K562 (cell line): ENCODE results near the gene CCSER1. TPM values are rescaled to one million over a fixed set of nuclear protein-coding genes. Genes with fewer than 3 reads are reported as not detected.

ENCODE experiments used
- ATAC-seq: fragments of 200-7000 bp; cut with Tn5 transposase; 3 replicates; pipeline ENCODE4 v1.9.1; 2020; ENCODE audit warnings: moderate library complexity
- BruUV-seq: library from RNA; stranded (reverse); fragments of 400-500 nt; replicated peaks from 2 replicates; lab custom pipeline; 2021; lab: Mats Ljungman, UMichigan
- CTCF ChIA-PET: fragments of 300-600 bp; formaldehyde crosslinking; extraction: SDS; loops from one replicate; lab custom pipeline; 2021; ENCODE audit warnings: low intra/inter-chr PET ratio; lab: Yijun Ruan, JAX
- POLR2A ChIA-PET: fragments of 300-600, 350-650 bp; sonication (Branson Sonifier 250); formaldehyde crosslinking; extraction: SDS; loops from one replicate; lab custom pipeline; 2021; ENCODE audit warnings: antibody characterized with exemption, inconsistent platforms; lab: Yijun Ruan, JAX
- DNase-seq, 4 experiments: peaks; one replicate each; pipeline versions ENCODE4 v3.0.0 to v3.0.0-alpha.2; 2011 to 2018; ENCODE audit warnings: low spot score in 3 of 4, mixed read lengths in 3 of 4; ENCODE audit errors: extremely low read depth in 1 of 4
- FAIRE-seq: peaks from 2 replicates; lab custom pipeline; 2011; peaks lifted over from hg19 to GRCh38; lab: Jason Lieb, UNC
- H2AFZ ChIP-seq: 2 replicates; pipeline ENCODE4 v1.6.0; 2011; ENCODE audit warnings: low read depth, low read length, control low read depth, inconsistent platforms
- H3K27ac ChIP-seq: fragments of 200-600 bp; 3 replicates; pipeline ENCODE4 v1.8.0; 2011; ENCODE audit warnings: low read depth, mild to moderate bottlenecking, control low read depth, inconsistent platforms, low read length, moderate library complexity, mixed read lengths; ENCODE audit errors: extremely low read depth
- H3K27me3 ChIP-seq, 2 experiments: fragments of 300-600 bp in 1 of 2; 2 replicates in 1 of 2; 3 replicates in 1 of 2; pipeline versions ENCODE4 v1.6.0 to v1.8.0; 2011; ENCODE audit warnings: inconsistent platforms in 2 of 2, low read length in 2 of 2, mild to moderate bottlenecking in 1 of 2, mixed read lengths in 1 of 2, moderate library complexity in 1 of 2; ENCODE audit not compliant: control insufficient read depth in 2 of 2, insufficient read depth in 2 of 2
- H3K36me3 ChIP-seq: fragments of 300-600 bp; 3 replicates; pipeline ENCODE4 v1.8.0; 2011; ENCODE audit warnings: mild to moderate bottlenecking, low read length, inconsistent platforms; ENCODE audit not compliant: control insufficient read depth, insufficient read depth
- H3K4me1 ChIP-seq, 2 experiments: fragments of 200-600 bp in 1 of 2; replicated peaks in 1 of 2; 2 replicates in 1 of 2; 3 replicates in 1 of 2; pipeline versions ENCODE4 v1.5.1 to v1.8.0; 2011; ENCODE audit warnings: inconsistent platforms in 2 of 2, low read length in 2 of 2, mild to moderate bottlenecking in 1 of 2, mixed read lengths in 1 of 2, moderate library complexity in 1 of 2; ENCODE audit not compliant: control insufficient read depth in 2 of 2, insufficient read depth in 2 of 2
- H3K4me2 ChIP-seq: 2 replicates; pipeline ENCODE4 v1.6.1; 2011; ENCODE audit warnings: low read length, control low read depth, inconsistent platforms, mixed read lengths; ENCODE audit not compliant: insufficient read depth
- H3K4me3 ChIP-seq: fragments of 200-600 bp; sonication (generic), shearing (Covaris generic); 2 replicates; pipeline ENCODE4 v1.5.1; 2016; ENCODE audit warnings: control low read depth, inconsistent platforms
- H3K79me2 ChIP-seq: fragments of 200-600 bp; 3 replicates; pipeline ENCODE4 v1.8.0; 2011; ENCODE audit warnings: low read length, inconsistent platforms; ENCODE audit not compliant: control insufficient read depth, insufficient read depth
- H3K9ac ChIP-seq, 2 experiments: 2 replicates each; pipeline versions ENCODE4 v1.6.0 to v1.6.1; 2011; ENCODE audit warnings: low read depth in 2 of 2, low read length in 2 of 2, control low read depth in 1 of 2, inconsistent platforms in 1 of 2, mild to moderate bottlenecking in 1 of 2, mixed read lengths in 1 of 2; ENCODE audit not compliant: insufficient read depth in 1 of 2
- H3K9me1 ChIP-seq: one replicate; pipeline ENCODE4 v1.6.0; 2011; ENCODE audit warnings: inconsistent platforms, mild to moderate bottlenecking, low read length, moderate library complexity; ENCODE audit not compliant: control insufficient read depth, insufficient read depth
- H3K9me3 ChIP-seq: replicated peaks from 2 replicates; pipeline ENCODE4 v1.5.1; 2011; ENCODE audit warnings: low read depth, low read length, inconsistent platforms; ENCODE audit not compliant: control insufficient read depth, insufficient read depth
- H4K20me1 ChIP-seq: replicated peaks from 2 replicates; pipeline ENCODE4 v1.6.1; 2011; ENCODE audit warnings: low read length, inconsistent platforms, mixed read lengths; ENCODE audit not compliant: control insufficient read depth, insufficient read depth
- HLTF ChIP-seq: fragments of 450-650 bp; IDR thresholded peaks from 2 replicates; pipeline ENCODE4 v1.6.1; 2016
- PHTF2 ChIP-seq: fragments of 250-450 bp; sonication (Bioruptor Pico); IDR thresholded peaks from 2 replicates; pipeline ENCODE4 v1.5.0; 2021; ENCODE audit warnings: mild to moderate bottlenecking
- POLR3G ChIP-seq: IDR thresholded peaks from 2 replicates; pipeline ENCODE4 v1.6.1; 2011; ENCODE audit not compliant: insufficient read length, insufficient replicate concordance; ENCODE audit errors: extremely low read depth
- RAD21 ChIP-seq, 2 experiments: fragments of 250-450 bp in 1 of 2; fragments of 450-650 bp in 1 of 2; sonication (Bioruptor Pico) in 1 of 2; formaldehyde crosslinking in 1 of 2; IDR thresholded peaks in 1 of 2; conservative IDR thresholded peaks in 1 of 2; 2 replicates each; pipeline versions ENCODE4 v1.4.0 to v1.8.0; 2020 to 2022; ENCODE audit warnings: mild to moderate bottlenecking in 2 of 2, moderate library complexity in 1 of 2
- SAFB ChIP-seq: fragments of 200-400 bp; formaldehyde crosslinking; IDR thresholded peaks from 2 replicates; pipeline ENCODE4 v1.6.1; 2017; ENCODE audit warnings: low read depth, low read length, borderline replicate concordance
- UBTF ChIP-seq, 2 experiments: IDR thresholded peaks; 2 replicates each; pipeline ENCODE4 v1.6.1; 2012; ENCODE audit warnings: improper control_type of control experiment in 2 of 2, low read depth in 2 of 2, low read length in 2 of 2, borderline replicate concordance in 1 of 2
- USF2 ChIP-seq: sonication (generic); formaldehyde crosslinking; IDR thresholded peaks from 2 replicates; pipeline ENCODE4 v1.5.0; 2020; ENCODE audit warnings: missing genetic modification reagents
- ZBTB12 ChIP-seq: fragments of 250-450 bp; sonication (Bioruptor Pico); IDR thresholded peaks from 2 replicates; pipeline ENCODE4 v1.4.0; 2020
- WGBS: fragments of 100-300 bp; shearing (Covaris generic); methylation state at CpG from one replicate; pipeline ENCODE4 v1.1.6; 2016; ENCODE audit warnings: low coverage, mixed read lengths; ENCODE audit not compliant: insufficient coverage; ENCODE audit errors: missing lambda C conversion rate; 5-methylcytosine and 5-hydroxymethylcytosine counted together
- in situ Hi-C: fragments of 300-500 bp; cut with MboI; formaldehyde crosslinking; loops from 4 replicates; pipeline ENCODE4 v1.15.0; 2018; ENCODE audit warnings: inconsistent platforms, mixed read lengths
- intact Hi-C: fragments of 100-400 bp; cut with micrococcal nuclease; formaldehyde crosslinking; loops from 2 replicates; pipeline ENCODE4 v1.14.2; 2022
- polyA plus RNA-seq, 8 experiments: library from polyadenylated mRNA; depleted of rRNA in 4 of 8; stranded (reverse) in 5 of 8; unstranded in 3 of 8; fragments of >200 nt; fragmentation: Nextera tagmentation in 2 of 8; fragmentation: Illumina TruSeq in 1 of 8; extraction: Ambion mirVana in 2 of 8; extraction: Trizol in 1 of 8; gene quantifications; 2 replicates each; pipeline versions ENCODE4 v1.2.1 to v1.2.3, GENCODE V29; 2011 to 2014; ENCODE audit warnings: inconsistent platforms in 1 of 8, missing spikeins in 1 of 8
- total RNA-seq, 7 experiments: library from RNA; depleted of rRNA in 6 of 7; stranded (reverse); fragments of >200 nt in 6 of 7; fragmentation: Illumina TruSeq in 2 of 7; extraction: Trizol in 2 of 7; gene quantifications; 2 replicates each; pipeline versions ENCODE4 v1.2.1 to v1.2.3, GENCODE V29; 2011 to 2021; ENCODE audit warnings: low replicate concordance in 1 of 7
- TF ChIP-seq, protein P1 (sequence below): fragments of 250-450 bp; sonication (Bioruptor Pico); IDR thresholded peaks from 2 replicates; pipeline ENCODE4 v1.8.0; 2021; ENCODE audit warnings: mild to moderate bottlenecking, moderate library complexity

Gene CCSER1
- total and polyA plus RNA-seq, 9 of the 15 experiments (the other 6 are each of a cell fraction or from before 2014, with no cell fraction given) = not detected

DNA sequence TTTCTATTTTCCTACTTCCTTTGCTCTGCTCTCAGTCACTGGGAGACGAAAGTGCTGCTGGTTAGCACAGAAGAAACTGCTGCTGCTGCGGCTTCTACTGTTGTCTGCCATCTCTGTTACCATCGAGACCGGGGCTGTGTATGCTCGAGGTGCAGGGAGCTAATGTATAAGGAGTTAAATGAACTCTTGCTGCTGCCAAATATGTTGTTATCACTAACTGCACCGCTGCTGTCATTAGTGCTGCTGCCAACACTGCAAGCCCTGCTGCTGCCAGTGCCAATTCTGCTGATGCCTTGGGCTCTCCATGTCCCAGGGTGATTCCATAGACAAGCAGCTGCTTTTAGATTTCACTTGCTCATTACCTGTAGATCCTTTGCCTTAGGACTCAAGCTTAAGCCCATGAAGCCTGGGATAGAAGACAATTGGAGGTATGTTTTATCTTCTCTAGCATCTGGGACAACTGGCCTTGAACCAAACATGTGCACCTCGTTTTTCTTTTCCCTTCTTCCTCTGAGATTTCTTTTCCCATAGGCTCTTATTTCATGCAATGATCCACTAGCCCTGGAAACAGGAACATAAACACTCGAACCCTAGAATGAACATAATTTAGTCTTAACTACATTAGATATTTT lies 107.8 kb downstream of the CCSER1 start:
- H3K9ac ChIP-seq = no peak overlapping the region
- no peaks in the 10 kb centered on the region for H3K9me3 ChIP-seq
- FAIRE-seq (no peak), DNase-seq (no peak), ATAC-seq (no peak)
- intact Hi-C loops (no loop called here), in situ Hi-C loops (no loop called here)
- H3K4me3 ChIP-seq = no peak overlapping the region
- H2AFZ ChIP-seq = no peak overlapping the region
- no peaks in the 10 kb centered on the region for H4K20me1 ChIP-seq
- ChIA-PET POLR2A (no interaction called here), CTCF (no interaction called here)
- H3K4me1 ChIP-seq = no peaks in the 10 kb centered on the region
- BruUV-seq = no TSS peak
- WGBS = 0% methylated on average over 7 of the region's 8 CpGs
- no peak overlapping the region for H3K4me2 ChIP-seq
- no peaks in the 10 kb centered on the region for H3K27me3 ChIP-seq
- H3K36me3 ChIP-seq = no peaks in the 10 kb centered on the region
- H3K79me2 ChIP-seq = no peaks in the 10 kb centered on the region
- no peaks in the 10 kb centered on the region for H3K9me1 ChIP-seq
- no peak overlapping the region for H3K27ac ChIP-seq
- TF ChIP-seq RAD21 (CRISPR knock-in tag; conservative IDR thresholded peaks at IDR 0.05 in 1 of 2, IDR thresholded peaks at IDR 0.05 in 1 of 2) = no peak
- TF ChIP-seq ZBTB12 (CRISPR knock-in tag) = no peak
- TF ChIP-seq POLR3G = no peak
- no peak for TF ChIP-seq SAFB
- TF ChIP-seq, protein P1, sequence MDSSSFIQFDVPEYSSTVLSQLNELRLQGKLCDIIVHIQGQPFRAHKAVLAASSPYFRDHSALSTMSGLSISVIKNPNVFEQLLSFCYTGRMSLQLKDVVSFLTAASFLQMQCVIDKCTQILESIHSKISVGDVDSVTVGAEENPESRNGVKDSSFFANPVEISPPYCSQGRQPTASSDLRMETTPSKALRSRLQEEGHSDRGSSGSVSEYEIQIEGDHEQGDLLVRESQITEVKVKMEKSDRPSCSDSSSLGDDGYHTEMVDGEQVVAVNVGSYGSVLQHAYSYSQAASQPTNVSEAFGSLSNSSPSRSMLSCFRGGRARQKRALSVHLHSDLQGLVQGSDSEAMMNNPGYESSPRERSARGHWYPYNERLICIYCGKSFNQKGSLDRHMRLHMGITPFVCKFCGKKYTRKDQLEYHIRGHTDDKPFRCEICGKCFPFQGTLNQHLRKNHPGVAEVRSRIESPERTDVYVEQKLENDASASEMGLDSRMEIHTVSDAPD (CRISPR knock-in tag) = no peak
- TF ChIP-seq PHTF2 (CRISPR knock-in tag) = no peak
- TF ChIP-seq UBTF (IDR thresholded peaks at IDR 0.05; ENCODE audit: borderline replicate concordance in 1 of 2, low read depth in 2 of 2, low read length in 2 of 2) = no peak
- no peak for TF ChIP-seq USF2 (CRISPR knock-in tag)
- no peak for TF ChIP-seq HLTF
